ENCODE data around the gene POMT1.

Gene POMT1

GRCh38 chr9:131523086-131523388 is 20.3 kb downstream of the POMT1 start:
- H3K4me3 ChIP-seq (ENCODE audit: control insufficient read depth, low read depth, low read length), result no peak overlapping the region
- no peak for DNase-seq (ENCODE audit: low read depth)

DNA sequence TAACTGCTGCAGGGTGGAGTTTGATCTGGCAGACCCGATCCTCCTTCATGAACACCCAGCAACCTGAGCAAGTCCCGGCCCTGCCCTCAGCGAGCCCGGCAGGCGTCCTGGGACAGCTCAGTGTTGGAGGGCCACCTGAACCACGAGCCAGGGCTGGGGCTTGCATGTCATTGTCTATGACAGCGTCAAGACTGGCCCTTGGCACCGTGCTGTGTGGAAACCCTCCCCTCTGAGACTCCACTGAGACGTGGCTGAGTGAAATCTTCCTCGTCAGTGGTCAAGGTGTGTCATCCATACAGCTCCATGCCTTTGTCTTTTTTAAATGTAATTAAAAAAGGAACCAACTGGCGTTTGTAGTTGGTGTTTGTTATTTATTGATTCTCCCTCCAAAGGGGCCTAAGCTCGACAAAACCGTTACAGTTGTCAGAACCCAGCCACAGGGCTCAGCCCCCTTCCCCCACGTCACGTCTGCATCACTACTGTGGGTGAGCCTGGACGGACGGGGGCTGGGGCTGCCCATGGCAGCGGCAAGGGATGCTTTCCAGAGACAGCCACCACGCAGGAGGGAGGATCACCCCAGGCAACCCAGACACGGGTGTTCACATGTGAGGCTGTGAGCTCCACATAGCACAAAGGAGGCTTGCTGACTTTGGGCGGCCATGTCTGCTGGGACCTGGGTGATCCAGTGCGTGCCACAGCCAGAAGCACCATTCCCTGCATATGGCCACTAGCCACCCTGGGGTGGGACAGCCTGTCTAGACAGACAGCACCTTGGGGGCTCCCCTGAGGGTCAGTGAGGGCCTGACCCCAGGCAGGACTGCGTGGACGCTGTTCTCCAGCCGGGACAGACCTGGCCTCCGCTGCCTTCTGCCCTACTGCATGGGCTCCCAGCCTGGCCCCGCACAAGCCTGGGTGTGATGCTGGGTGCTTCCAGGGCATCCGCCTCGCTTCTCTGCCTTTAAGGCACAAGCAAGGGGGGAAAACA is 21.0 kb downstream of the POMT1 start:
- H3K4me3 ChIP-seq (ENCODE audit: control insufficient read depth, low read depth, low read length), result no peak overlapping the region
- TF ChIP-seq, protein P1, sequence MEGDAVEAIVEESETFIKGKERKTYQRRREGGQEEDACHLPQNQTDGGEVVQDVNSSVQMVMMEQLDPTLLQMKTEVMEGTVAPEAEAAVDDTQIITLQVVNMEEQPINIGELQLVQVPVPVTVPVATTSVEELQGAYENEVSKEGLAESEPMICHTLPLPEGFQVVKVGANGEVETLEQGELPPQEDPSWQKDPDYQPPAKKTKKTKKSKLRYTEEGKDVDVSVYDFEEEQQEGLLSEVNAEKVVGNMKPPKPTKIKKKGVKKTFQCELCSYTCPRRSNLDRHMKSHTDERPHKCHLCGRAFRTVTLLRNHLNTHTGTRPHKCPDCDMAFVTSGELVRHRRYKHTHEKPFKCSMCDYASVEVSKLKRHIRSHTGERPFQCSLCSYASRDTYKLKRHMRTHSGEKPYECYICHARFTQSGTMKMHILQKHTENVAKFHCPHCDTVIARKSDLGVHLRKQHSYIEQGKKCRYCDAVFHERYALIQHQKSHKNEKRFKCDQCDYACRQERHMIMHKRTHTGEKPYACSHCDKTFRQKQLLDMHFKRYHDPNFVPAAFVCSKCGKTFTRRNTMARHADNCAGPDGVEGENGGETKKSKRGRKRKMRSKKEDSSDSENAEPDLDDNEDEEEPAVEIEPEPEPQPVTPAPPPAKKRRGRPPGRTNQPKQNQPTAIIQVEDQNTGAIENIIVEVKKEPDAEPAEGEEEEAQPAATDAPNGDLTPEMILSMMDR (IDR thresholded peaks at IDR 0.05; ENCODE audit: control insufficient read depth, insufficient read depth, low read depth, low read length, missing control alignments), result no peak
- DNase-seq (ENCODE audit: low read depth), result no peak

More at GRCh38 chr9:131523086-131523388, 20.3 kb downstream of the POMT1 start:
- TF ChIP-seq, protein P1 (IDR thresholded peaks at IDR 0.05; ENCODE audit: control insufficient read depth, insufficient read depth, low read depth, low read length, missing control alignments), result no peak

DNA sequence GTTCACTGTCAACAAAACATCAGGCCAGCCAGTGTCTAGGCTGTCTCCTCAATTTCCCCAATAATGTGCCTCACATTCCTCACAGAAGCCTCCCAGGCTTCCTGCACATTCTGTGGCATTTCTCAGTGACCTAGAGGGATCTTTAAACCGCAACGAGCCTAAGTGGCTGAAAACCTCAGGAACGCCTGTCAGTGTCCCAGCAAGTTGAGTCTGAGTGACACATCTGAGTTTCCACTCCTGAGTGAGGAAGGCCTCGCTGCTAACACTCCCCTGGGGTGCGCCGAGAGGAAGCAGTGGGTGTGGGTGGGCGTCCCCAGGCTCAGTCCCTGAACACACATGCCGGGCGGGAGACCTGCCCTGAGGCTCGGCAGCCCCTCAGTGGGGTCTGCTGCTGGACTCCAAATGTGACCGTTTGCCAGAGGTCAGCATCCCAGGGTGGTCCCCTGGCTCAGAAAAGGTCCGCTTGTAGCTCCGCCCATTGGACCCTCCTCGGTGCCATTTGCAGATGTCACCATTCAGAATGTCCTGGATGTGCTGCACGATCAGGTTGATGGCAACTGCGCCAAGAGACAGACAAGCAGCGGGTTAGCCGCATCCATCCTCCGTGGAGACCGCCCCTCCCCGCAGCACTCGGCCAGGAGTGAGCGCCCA is 22.1 kb downstream of the POMT1 start:
- no peak for DNase-seq (ENCODE audit: low read depth)
- TF ChIP-seq, protein P1 (IDR thresholded peaks at IDR 0.05; ENCODE audit: control insufficient read depth, insufficient read depth, low read depth, low read length, missing control alignments), result no peak
- H3K4me3 ChIP-seq (ENCODE audit: control insufficient read depth, low read depth, low read length), result no peak overlapping the region

DNA sequence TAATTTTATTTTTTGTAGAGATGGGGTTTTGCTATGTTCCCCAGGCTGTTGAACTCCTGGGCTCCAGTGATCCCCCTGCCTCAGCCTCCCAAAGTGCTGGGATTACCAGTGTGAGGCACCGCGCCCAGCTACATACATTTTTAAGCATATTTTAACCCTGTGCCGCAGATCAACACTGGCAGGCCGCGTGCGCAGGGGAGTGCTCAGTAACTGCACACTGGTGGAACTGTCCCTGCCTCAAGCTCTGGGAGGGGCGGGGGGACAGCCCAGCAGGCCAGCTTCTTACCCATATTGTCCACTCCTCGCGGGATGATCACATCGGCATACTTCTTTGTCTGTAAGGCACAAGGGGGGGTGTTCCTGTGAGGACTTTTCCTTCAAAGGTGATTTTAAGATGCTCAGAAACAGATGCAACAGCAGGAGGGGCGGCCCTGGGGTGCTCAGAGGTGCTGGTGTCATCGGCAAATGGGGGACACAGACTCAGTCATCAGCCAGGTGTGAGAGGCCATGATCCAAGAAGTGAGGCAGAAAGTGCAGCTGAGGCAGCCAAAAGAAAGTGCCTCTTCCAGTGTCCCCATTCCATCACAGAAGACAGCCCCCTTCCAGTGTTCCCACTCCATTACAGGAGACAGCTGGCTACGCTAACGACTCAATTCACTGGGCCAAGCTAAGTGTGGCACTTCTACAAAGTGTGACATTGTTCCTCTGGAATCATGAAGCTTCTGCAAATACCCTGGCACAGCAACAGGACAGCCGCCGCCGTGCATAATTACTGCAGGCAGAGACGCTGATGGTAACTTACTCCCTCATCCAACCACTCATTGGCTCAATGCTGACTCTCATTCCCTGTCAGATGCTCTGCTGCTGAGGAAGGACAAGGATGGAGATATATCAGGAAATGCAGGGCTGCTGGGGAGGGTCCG is 23.2 kb downstream of the POMT1 start:
- DNase-seq (ENCODE audit: low read depth), result no peak
- TF ChIP-seq, protein P1 (IDR thresholded peaks at IDR 0.05; ENCODE audit: control insufficient read depth, insufficient read depth, low read depth, low read length, missing control alignments), result no peak
- no peak overlapping the region for H3K4me3 ChIP-seq (ENCODE audit: control insufficient read depth, low read depth, low read length)

GRCh38 chr9:131528186-131528585 is 25.5 kb downstream of the POMT1 start:
- TF ChIP-seq, protein P1 (IDR thresholded peaks at IDR 0.05; ENCODE audit: control insufficient read depth, insufficient read depth, low read depth, low read length, missing control alignments), result no peak
- no peak for DNase-seq (ENCODE audit: low read depth)
- no peak overlapping the region for H3K4me3 ChIP-seq (ENCODE audit: control insufficient read depth, low read depth, low read length)

DNA sequence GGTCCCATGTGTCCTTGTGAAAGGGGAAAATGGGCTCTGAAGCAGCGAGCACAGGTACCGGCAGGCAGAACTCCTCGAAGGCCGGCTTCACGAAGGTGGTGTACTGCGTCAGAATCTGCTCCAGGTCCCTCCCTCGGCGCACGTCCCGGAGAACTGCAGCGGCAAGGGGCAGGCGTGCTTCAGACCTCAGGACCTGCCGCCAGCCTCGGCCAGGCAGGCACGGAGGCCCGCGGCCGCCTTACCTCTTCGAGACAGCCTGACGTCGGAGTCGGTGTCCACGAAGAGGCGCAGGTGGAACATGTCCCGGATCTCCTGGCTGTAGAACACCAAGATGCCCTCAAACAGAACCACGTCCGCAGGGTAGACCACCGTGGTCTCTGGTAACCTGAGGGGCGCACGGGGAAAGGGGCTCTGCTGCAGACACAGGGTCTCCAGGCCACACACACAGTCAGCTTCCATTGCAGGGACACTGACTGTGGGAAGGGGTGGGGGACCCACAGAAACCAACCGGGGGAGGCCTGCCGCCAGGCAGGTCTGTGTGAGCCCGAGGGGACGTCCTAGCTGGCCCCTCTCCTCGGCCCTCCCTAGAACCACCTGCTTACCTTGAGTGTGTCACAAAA is 26.3 kb downstream of the POMT1 start:
- DNase-seq (ENCODE audit: low read depth), result no peak
- H3K4me3 ChIP-seq (ENCODE audit: control insufficient read depth, low read depth, low read length), result no peak overlapping the region
- TF ChIP-seq, protein P1 (IDR thresholded peaks at IDR 0.05; ENCODE audit: control insufficient read depth, insufficient read depth, low read depth, low read length, missing control alignments), result no peak
